LNCAP (cell line): Measurements from ENCODE around the gene SORCS1.

Experiments
- TF ChIP-seq, protein P1 (sequence below): fragments of 450-650 bp; IDR thresholded peaks from 2 replicates; pipeline ENCODE4 v1.5.1; 2017; ENCODE audit warnings: mild to moderate bottlenecking

SORCS1 gene

GRCh38 chr10:107037192-107038122 lies 127.0 kb downstream of the SORCS1 start:
- TF ChIP-seq, protein P1, sequence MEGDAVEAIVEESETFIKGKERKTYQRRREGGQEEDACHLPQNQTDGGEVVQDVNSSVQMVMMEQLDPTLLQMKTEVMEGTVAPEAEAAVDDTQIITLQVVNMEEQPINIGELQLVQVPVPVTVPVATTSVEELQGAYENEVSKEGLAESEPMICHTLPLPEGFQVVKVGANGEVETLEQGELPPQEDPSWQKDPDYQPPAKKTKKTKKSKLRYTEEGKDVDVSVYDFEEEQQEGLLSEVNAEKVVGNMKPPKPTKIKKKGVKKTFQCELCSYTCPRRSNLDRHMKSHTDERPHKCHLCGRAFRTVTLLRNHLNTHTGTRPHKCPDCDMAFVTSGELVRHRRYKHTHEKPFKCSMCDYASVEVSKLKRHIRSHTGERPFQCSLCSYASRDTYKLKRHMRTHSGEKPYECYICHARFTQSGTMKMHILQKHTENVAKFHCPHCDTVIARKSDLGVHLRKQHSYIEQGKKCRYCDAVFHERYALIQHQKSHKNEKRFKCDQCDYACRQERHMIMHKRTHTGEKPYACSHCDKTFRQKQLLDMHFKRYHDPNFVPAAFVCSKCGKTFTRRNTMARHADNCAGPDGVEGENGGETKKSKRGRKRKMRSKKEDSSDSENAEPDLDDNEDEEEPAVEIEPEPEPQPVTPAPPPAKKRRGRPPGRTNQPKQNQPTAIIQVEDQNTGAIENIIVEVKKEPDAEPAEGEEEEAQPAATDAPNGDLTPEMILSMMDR = no peak

GRCh38 chr10:107033799-107034422 lies 130.6 kb downstream of the SORCS1 start:
- TF ChIP-seq, protein P1 = no peak

DNA sequence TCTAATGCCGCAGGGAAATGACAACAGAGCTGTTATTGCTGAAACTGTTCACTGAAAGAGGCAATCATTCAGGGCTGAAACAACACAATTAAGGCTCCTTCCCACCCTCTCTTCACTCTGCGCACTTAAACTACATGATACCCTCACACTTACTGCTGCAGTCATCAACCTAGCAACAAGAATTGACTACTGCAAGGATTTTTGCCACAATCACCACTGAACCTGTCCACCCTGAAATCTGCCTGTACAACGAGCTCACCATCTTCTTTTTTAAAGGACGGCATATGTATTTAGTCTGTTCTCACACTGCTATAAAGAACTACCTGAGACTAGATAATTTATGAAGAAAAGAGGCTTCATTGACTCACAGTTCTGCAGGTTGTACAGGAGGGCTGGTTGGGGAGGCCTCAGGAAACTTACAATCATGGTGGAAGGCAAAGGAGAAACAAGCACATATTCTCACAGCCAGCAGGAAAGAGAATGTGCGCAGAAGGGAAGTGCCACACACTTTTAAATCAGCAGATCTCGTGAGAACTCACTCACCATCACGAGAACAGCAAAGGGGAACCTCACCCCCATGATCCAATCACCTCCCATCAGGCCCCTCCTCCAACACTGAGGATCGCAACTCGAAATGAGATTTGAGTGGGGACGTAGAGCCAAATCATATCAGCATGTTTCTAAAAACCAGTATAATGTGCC lies 131.7 kb downstream of the SORCS1 start:
- TF ChIP-seq, protein P1 = no peak

GRCh38 chr10:107031931-107032699 lies 132.4 kb downstream of the SORCS1 start:
- TF ChIP-seq, protein P1 = no peak

- TF ChIP-seq, protein P1 = no peak
These were observed 136.3 kb downstream of the SORCS1 start for GRCh38 chr10:107028236-107028635.

GRCh38 chr10:107025676-107026075 lies 138.8 kb downstream of the SORCS1 start:
- TF ChIP-seq, protein P1 = no peak
